Amniotic stem cell (primary cell): ENCODE results near the gene ELOVL6.
"Not testable (repeated sequence)": the region's sequence is repeated elsewhere in the genome, so short reads cannot be mapped to it uniquely, and the experiment has no call there.

ENCODE experiments used
- DNase-seq: peaks from one replicate; lab custom pipeline; 2025; lab: John Stamatoyannopoulos, UW

Gene ELOVL6

GRCh38 chr4:110160618-110161017 lies 37.8 kb downstream of the ELOVL6 start:
- no peak for DNase-seq

- DNase-seq = no peak
These were observed 38.9 kb downstream of the ELOVL6 start for GRCh38 chr4:110159541-110159940.

- DNase-seq = no peak
These were observed 40.8 kb downstream of the ELOVL6 start for GRCh38 chr4:110157580-110157979.

- DNase-seq = not testable (repeated sequence)
These were observed 41.2 kb downstream of the ELOVL6 start for GRCh38 chr4:110157166-110157565.

- no peak for DNase-seq
These were observed 42.0 kb downstream of the ELOVL6 start for GRCh38 chr4:110156442-110156841.

- no peak for DNase-seq
These were observed 42.8 kb downstream of the ELOVL6 start for GRCh38 chr4:110155654-110156053.

- DNase-seq = no peak
These were observed 43.8 kb downstream of the ELOVL6 start for GRCh38 chr4:110154582-110154981.

- no peak for DNase-seq
These were observed 46.0 kb downstream of the ELOVL6 start for GRCh38 chr4:110152386-110152785.

GRCh38 chr4:110149089-110149488 lies 49.3 kb downstream of the ELOVL6 start:
- no peak for DNase-seq

- no peak for DNase-seq
These were observed 56.0 kb downstream of the ELOVL6 start for GRCh38 chr4:110142461-110142860.

- DNase-seq = no peak
These were observed 58.6 kb downstream of the ELOVL6 start for GRCh38 chr4:110139815-110140214.

- no peak for DNase-seq
These were observed 59.3 kb downstream of the ELOVL6 start for GRCh38 chr4:110139111-110139510.

GRCh38 chr4:110138551-110138950 lies 59.9 kb downstream of the ELOVL6 start:
- no peak for DNase-seq

GRCh38 chr4:110137829-110138228 lies 60.6 kb downstream of the ELOVL6 start:
- no peak for DNase-seq

- no peak for DNase-seq
These were observed 62.9 kb downstream of the ELOVL6 start for GRCh38 chr4:110135523-110135922.

GRCh38 chr4:110135076-110135475 lies 63.3 kb downstream of the ELOVL6 start:
- DNase-seq = no peak

- no peak for DNase-seq
These were observed 64.0 kb downstream of the ELOVL6 start for GRCh38 chr4:110134269-110134869.

GRCh38 chr4:110132816-110133719 lies 65.3 kb downstream of the ELOVL6 start:
- DNase-seq = no peak

GRCh38 chr4:110131916-110132315 lies 66.5 kb downstream of the ELOVL6 start:
- no peak for DNase-seq

- no peak for DNase-seq
These were observed 67.6 kb downstream of the ELOVL6 start for GRCh38 chr4:110130576-110131358.

- no peak for DNase-seq
These were observed 68.9 kb downstream of the ELOVL6 start for GRCh38 chr4:110129544-110129943.

GRCh38 chr4:110128472-110128919 lies 69.9 kb downstream of the ELOVL6 start:
- DNase-seq = no peak

- no peak for DNase-seq
These were observed 70.4 kb downstream of the ELOVL6 start for GRCh38 chr4:110128029-110128428.
